Lower lobe of right lung (tissue), 2 donors: ENCODE results near the gene RHBDL1. TPM values are rescaled to one million over a fixed set of nuclear protein-coding genes. Genes with fewer than 3 reads are reported as not detected.

ENCODE experiments used
- ATAC-seq, 2 donors: fragments of 200-7000 bp; cut with Tn5 transposase; one replicate each; pipeline ENCODE4 v1.9.1; 2020 to 2022; ENCODE audit warnings: mild to moderate bottlenecking in 2 of 2, moderate library complexity in 2 of 2
- DNase-seq: peaks from one replicate; pipeline ENCODE4 v3.0.0-alpha.2; 2020
- H3K27ac ChIP-seq: fragments of 200-600 bp; one replicate; pipeline ENCODE4 v1.8.0; 2022
- H3K27me3 ChIP-seq: fragments of 200-600 bp; one replicate; pipeline ENCODE4 v1.8.0; 2022; ENCODE audit warnings: low read depth
- H3K36me3 ChIP-seq: fragments of 200-600 bp; one replicate; pipeline ENCODE4 v1.8.0; 2022; ENCODE audit warnings: mild to moderate bottlenecking
- H3K4me1 ChIP-seq: fragments of 200-600 bp; one replicate; pipeline ENCODE4 v1.8.0; 2022
- H3K4me3 ChIP-seq: fragments of 200-600 bp; one replicate; pipeline ENCODE4 v1.8.0; 2022; ENCODE audit warnings: mild to moderate bottlenecking
- H3K9me3 ChIP-seq: fragments of 200-600 bp; one replicate; pipeline ENCODE4 v1.8.0; 2022
- CTCF ChIP-seq: fragments of 200-600 bp; IDR thresholded peaks from one replicate; pipeline ENCODE4 v1.8.0; 2022; ENCODE audit warnings: antibody characterized with exemption, mild to moderate bottlenecking
- intact Hi-C: fragments of 100-400 bp; cut with DNase I; formaldehyde crosslinking; loops from one replicate; pipeline ENCODE4 v1.11.0; 2022
- total RNA-seq: library from RNA; stranded (reverse); fragmentation: NEBNext Ultra II Directional; extraction: Animal tissue kit (Norgen Biotek cat#: 25700); gene quantifications from one replicate; pipeline ENCODE4 v1.2.1, GENCODE V29; 2021
- donor health status: DM: no; HTN: yes; CAD: no; lungs with severe emphysema.

The RHBDL1 gene
- total RNA-seq, 1 donor from 2014 or later: 2.0 TPM

DNA sequence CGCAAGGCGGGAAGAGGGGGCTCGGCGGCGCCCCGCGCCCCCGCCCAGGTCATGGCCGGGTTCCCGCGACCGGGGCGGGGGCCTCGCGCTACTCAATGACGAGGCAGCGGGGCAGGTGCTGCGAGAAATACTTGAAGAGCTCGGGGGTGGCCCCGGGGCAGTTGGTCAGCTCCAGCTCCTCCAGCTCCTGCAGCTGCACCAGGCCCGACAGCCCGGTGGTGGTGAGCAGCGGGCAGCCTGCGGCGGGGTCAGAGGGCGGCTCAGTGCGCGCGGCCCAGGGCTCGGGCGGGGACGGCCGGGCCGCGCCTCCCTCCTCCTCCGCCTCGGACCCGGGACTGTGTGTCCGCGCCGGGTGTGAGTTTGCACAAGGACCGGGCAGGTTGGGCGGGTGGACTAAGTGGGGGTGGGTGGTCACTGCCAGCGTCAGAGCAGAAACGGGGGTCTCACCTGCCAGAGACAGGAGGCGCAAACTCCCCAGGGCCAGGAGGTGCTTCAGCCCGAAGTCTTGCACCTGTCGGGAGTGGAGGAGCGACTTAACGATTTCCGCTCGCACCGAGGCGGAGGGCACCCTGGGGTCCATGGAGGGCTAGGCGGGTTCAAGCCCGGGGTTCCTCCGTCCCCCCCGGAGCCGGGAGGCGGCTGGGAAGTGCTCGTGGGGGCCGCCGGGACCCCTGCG, 18.9 kb downstream of the RHBDL1 start:
- no peak for TF ChIP-seq CTCF
- peak overlapping the region; percentile 50 for H3K4me3 ChIP-seq
- ATAC-seq (no peak), DNase-seq (no peak)
- peaks cover 60% of the 10 kb centered on the region for H3K27me3 ChIP-seq
- intact Hi-C loops: no loop called here
- H3K4me1 ChIP-seq: peaks cover 34% of the 10 kb centered on the region
- no peak overlapping the region for H3K27ac ChIP-seq
- H3K36me3 ChIP-seq: no peaks in the 10 kb centered on the region
- H3K9me3 ChIP-seq: no peaks in the 10 kb centered on the region

DNA sequence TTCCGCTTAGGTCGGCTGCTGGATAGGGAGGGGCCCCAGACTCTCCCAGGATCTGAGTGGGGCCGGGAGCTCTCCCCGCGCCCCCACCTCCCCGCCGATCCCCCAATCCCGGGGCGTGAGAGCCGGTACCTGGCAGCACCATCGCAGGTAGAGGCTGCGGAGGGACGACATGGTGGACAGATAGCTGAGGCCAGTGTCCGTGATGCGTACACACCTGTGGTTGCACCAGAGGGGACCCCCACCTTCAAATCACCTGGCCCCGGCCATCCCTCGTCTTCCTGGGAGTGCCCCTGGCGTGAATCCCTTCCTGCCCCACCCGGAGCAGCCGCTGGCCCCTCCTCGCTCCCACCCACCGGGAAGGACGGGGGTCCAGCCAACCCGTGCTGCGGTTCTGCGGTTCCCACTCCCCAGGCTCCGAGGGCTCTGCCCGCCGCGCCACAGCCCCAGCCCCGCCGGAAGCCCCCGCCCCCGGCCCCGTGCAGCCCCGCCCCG, 19.4 kb downstream of the RHBDL1 start:
- Histone ChIP-seq H3K27me3 (peaks cover 66% of the 10 kb centered on the region), H3K4me1 (peaks cover 29% of the 10 kb centered on the region), H3K36me3 (no peaks in the 10 kb centered on the region), H3K27ac (no peak overlapping the region), H3K4me3 (peak overlapping the region; percentile 50), H3K9me3 (no peaks in the 10 kb centered on the region)
- ATAC-seq (no peak), DNase-seq (no peak)
- no peak for TF ChIP-seq CTCF
- intact Hi-C loops: no loop called here

DNA sequence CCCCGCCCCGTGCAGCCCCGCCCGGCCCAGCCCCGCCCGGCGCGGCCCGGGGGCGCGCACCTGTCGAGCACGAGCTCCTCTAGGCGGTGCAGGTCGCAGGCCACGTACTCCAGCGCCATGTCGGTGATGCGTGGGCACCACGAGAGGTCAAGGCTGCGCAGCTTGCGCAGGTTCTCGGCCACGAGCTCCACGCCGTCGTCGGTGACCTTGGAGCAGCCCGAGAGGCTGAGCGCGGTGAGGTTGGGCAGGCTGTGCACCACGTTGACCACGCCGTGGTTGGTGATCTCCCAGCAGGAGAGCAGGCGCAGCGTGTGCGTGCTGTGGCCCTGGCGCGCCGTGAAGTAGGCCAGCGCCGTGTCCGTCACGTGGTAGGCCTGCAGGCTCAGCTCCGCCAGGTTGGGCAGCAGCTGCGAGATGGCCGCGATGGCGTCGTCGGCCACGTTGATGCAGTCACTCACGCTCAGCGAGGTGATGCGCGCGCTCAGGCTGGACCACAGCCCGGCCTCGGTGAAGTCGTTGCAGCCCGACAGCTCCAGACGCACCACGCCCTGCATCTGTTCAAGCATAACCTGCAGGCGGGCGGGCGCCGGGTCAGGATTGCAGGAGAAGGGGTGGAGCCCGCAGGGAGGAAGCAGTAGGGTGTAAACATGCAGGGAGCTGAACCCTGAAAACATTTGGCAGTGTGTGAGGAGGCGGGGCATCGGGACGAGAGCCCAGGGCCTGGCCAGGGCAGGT, 20.1 kb downstream of the RHBDL1 start:
- no peaks in the 10 kb centered on the region for H3K9me3 ChIP-seq
- intact Hi-C loops: no loop called here
- no peaks in the 10 kb centered on the region for H3K36me3 ChIP-seq
- H3K27ac ChIP-seq: no peak overlapping the region
- peaks cover 26% of the 10 kb centered on the region for H3K4me1 ChIP-seq
- ATAC-seq: peak; percentile 69 to 81
- peak overlapping the region; percentile 50 for H3K4me3 ChIP-seq
- no peak for TF ChIP-seq CTCF
- DNase-seq: peak; percentile 74
- H3K27me3 ChIP-seq: peaks cover 72% of the 10 kb centered on the region

- Histone ChIP-seq H3K9me3 (no peaks in the 10 kb centered on the region), H3K27ac (no peak overlapping the region), H3K4me3 (no peak overlapping the region), H3K36me3 (no peaks in the 10 kb centered on the region), H3K4me1 (peaks cover 26% of the 10 kb centered on the region), H3K27me3 (peaks cover 86% of the 10 kb centered on the region)
- intact Hi-C loops: no loop called here
- TF ChIP-seq CTCF: no peak
- no peak for DNase-seq
- ATAC-seq: no peak
Measured at GRCh38 chr16:698911-699671, 23.6 kb downstream of the RHBDL1 start.

GRCh38 chr16:700684-701584, 25.5 kb downstream of the RHBDL1 start:
- Histone ChIP-seq H3K9me3 (no peaks in the 10 kb centered on the region), H3K27me3 (peaks cover 82% of the 10 kb centered on the region), H3K4me3 (no peak overlapping the region), H3K4me1 (peaks cover 11% of the 10 kb centered on the region), H3K27ac (no peak overlapping the region), H3K36me3 (no peaks in the 10 kb centered on the region)
- intact Hi-C loops: no loop called here
- DNase-seq (no peak), ATAC-seq (peak; percentile 47 to 61)
- TF ChIP-seq CTCF: no peak
